GM20000 (cell line): ENCODE measurements around the gene APOA5.
"Not testable (repeated sequence)": the region's sequence is repeated elsewhere in the genome, so short reads cannot be mapped to it uniquely, and the experiment has no call there.

Experiments used
- DNase-seq: peaks from one replicate; pipeline ENCODE4 v3.0.0; 2012; ENCODE audit warnings: low spot score
- TF ChIP-seq, protein P1 (sequence below): IDR thresholded peaks from 2 replicates; pipeline ENCODE4 v1.5.1; 2012; ENCODE audit warnings: mild to moderate bottlenecking, control low read depth; ENCODE audit errors: extremely low read depth, missing control alignments

Gene APOA5

DNA sequence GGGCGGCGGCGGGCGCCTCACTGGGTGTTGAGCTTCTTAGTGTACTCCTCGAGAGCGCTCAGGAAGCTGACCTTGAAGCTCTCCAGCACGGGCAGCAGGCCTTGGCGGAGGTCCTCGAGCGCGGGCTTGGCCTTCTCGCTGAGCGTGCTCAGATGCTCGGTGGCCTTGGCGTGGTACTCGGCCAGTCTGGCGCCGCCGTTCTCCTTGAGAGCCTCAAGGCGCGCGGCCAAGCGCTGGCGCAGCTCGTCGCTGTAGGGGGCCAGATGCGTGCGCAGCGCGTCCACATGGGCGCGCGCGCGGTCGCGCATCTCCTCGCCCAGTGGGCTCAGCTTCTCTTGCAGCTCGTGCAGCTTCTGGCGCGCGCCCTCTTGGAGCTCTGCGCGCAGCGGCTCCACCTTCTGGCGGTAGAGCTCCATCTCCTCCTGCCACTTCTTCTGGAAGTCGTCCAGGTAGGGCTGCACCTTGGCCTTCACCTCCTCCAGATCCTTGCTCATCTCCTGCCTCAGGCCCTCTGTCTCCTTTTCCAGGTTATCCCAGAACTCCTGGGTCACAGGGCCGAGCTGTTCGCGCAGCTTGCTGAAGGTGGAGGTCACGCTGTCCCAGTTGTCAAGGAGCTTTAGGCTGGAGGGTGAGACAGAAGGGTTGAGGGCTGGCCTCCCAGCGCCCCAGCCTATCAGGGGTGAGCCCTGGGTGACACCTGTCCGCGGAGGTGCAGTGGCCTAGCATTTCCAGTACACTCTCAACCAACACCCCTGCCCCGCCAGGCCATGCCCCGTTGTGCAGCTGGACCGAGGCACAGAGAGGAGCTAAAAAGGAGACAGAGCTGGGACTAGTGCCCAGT, 44.3 kb upstream of the APOA5 start:
- TF ChIP-seq, protein P1, sequence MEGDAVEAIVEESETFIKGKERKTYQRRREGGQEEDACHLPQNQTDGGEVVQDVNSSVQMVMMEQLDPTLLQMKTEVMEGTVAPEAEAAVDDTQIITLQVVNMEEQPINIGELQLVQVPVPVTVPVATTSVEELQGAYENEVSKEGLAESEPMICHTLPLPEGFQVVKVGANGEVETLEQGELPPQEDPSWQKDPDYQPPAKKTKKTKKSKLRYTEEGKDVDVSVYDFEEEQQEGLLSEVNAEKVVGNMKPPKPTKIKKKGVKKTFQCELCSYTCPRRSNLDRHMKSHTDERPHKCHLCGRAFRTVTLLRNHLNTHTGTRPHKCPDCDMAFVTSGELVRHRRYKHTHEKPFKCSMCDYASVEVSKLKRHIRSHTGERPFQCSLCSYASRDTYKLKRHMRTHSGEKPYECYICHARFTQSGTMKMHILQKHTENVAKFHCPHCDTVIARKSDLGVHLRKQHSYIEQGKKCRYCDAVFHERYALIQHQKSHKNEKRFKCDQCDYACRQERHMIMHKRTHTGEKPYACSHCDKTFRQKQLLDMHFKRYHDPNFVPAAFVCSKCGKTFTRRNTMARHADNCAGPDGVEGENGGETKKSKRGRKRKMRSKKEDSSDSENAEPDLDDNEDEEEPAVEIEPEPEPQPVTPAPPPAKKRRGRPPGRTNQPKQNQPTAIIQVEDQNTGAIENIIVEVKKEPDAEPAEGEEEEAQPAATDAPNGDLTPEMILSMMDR, result peak; percentile 46
- DNase-seq, result peak; percentile 91

DNA sequence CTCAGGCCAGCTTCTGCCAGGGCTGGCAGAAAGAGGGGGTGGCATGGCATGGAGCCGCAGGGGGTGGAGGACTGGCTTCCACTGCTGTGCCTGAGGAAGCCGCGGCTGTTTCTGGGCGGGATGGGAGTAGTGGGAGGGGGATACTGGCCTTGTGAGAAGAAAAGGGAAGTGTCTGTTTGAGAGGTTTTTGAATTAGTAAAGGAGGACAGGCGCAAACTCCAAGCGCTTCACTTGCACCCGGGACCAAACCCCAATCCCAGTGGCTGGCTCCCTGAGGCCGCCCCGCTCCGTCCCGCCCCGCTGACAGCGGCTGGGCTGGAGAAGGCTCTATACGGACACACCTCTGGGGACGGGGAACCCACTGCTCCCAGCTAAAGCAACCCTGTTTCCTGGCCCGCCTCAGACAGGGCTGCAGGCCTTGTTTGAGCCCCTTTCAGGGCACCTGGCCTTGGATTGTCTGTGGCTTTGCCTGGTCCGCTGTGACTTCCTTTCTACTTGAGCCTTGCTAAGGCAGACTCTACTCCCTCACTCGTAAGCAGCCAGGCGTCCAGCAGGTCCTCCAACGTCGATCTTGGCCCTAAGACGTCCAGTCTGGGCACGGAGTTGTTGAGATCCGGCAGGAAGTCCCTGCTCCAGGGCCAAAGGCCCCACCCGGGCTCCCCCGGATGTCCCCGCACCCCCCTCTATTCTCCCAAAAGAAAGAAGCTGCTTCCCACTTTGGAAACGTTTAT, 43.5 kb upstream of the APOA5 start:
- TF ChIP-seq, protein P1, result no peak
- peak; percentile 48 for DNase-seq

DNA sequence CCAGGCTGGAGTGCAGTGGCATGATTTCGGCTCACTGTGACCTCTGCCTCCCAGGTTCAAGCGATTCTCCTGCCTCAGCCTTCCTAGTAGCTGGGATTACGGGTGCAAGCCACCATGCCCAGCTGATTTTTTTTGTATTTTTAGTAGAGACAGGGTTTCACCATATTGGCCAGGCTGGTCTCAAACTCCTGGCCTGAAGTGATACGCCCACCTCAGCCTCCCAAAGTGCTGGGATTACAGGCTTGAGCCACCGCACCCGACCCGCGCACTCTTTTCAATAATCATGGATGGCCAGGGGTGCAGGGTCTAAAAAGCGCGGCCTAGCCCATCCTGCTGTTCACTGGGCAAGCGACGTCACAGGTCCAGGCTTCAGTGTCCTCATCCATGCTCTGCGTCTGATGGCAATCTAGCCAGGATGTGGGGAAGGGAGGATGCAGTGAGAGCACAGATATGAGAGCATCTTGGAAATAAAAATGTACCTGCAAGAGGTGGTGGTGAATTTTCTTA, 42.9 kb upstream of the APOA5 start:
- not testable (repeated sequence) for DNase-seq

DNA sequence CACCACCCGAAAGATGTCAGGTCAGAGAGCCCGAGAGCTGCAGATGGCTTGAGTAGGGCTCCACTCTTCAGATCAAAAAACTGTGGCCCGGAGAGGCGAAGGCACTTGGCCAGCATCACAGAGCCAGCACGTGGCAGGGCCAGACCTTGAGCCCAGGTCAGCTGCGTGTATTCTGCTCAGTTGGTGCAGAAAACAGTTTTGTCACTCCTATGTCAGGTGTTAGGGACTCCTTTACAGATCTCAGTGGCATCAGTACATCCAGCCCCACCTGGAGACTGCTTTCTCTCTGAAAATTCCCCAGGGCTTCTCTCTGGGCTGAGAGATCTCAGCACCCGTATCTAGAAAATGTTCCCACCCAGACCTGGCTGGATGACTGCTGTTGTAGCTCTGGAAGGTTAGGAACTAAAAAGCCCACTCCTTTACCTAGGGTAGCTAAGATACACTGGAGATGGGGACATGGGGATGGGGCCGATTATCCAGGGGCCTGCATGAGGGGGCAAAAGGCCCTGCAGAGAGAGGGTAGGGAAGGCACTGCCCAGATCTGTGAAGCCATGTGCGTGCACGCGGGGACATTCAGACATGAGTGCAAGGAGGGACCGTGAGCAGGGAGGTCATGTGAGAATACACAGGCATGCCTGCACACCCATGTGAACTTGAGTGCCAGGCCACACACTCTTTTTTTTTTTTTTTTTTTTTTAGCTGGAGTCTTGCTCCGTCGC, 42.3 kb upstream of the APOA5 start:
- TF ChIP-seq, protein P1, result no peak
- DNase-seq, result no peak

DNA sequence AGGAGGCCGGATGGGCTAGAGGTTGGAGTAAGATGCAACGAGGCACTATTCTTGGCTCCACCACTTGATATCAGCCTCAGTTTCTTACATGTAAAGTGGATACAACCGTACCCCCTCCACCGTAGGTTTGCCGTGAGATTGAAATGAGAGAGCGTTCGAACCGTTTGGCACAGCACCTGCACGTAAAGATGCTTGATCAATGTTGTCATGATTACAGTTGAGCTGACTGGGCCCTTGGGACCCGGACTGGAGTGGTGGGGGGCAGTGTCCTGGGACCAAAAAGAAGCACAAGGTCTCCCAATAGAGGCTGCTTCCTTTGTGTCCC, 41.8 kb upstream of the APOA5 start:
- DNase-seq, result no peak
- TF ChIP-seq, protein P1, result no peak

DNA sequence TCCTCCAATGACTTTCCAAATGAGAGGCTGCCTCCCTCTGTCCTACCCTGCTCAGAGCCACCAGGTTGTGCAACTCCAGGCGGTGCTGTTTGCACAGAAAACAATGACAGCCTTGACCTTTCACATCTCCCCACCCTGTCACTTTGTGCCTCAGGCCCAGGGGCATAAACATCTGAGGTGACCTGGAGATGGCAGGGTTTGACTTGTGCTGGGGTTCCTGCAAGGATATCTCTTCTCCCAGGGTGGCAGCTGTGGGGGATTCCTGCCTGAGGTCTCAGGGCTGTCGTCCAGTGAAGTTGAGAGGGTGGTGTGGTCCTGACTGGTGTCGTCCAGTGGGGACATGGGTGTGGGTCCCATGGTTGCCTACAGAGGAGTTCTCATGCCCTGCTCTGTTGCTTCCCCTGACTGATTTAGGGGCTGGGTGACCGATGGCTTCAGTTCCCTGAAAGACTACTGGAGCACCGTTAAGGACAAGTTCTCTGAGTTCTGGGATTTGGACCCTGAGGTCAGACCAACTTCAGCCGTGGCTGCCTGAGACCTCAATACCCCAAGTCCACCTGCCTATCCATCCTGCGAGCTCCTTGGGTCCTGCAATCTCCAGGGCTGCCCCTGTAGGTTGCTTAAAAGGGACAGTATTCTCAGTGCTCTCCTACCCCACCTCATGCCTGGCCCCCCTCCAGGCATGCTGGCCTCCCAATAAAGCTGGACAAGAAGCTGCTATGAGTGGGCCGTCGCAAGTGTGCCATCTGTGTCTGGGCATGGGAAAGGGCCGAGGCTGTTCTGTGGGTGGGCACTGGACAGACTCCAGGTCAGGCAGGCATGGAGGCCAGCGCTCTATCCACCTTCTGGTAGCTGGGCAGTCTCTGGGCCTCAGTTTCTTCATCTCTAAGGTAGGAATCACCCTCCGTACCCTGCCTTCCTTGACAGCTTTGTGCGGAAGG, 40.9 kb upstream of the APOA5 start:
- TF ChIP-seq, protein P1, result no peak
- DNase-seq, result no peak

DNA sequence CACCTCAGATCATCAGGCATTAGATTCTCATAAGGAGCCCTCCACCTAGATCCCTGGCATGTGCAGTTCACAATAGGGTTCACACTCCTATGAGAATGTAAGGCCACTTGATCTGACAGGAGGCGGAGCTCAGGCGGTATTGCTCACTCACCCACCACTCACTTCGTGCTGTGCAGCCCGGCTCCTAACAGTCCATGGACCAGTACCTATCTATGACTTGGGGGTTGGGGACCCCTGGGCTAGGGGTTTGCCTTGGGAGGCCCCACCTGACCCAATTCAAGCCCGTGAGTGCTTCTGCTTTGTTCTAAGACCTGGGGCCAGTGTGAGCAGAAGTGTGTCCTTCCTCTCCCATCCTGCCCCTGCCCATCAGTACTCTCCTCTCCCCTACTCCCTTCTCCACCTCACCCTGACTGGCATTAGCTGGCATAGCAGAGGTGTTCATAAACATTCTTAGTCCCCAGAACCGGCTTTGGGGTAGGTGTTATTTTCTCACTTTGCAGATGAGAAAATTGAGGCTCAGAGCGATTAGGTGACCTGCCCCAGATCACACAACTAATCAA, 40.2 kb upstream of the APOA5 start:
- DNase-seq, result no peak
- TF ChIP-seq, protein P1, result no peak
